DND-41 (cell line): Measurements from ENCODE around the gene PHTF1.

ENCODE experiments used
- ATAC-seq: fragments of 200-7000 bp; cut with Tn5 transposase; 3 replicates; pipeline ENCODE4 v1.9.1; 2021; ENCODE audit warnings: low read depth; ENCODE audit not compliant: insufficient read depth
- DNase-seq: peaks from one replicate; pipeline ENCODE4 v3.0.0-alpha.2; 2020
- H2AFZ ChIP-seq: 2 replicates; pipeline ENCODE4 v1.6.0; 2012; ENCODE audit warnings: low read depth, low read length
- H3K27ac ChIP-seq: 2 replicates; pipeline ENCODE4 v1.5.1; 2012; ENCODE audit warnings: low read length, inconsistent platforms
- H3K27me3 ChIP-seq: fragments of 200-600 bp; sonication (generic); 2 replicates; pipeline ENCODE4 v1.6.0; 2012; ENCODE audit warnings: low read length, mild to moderate bottlenecking, inconsistent platforms; ENCODE audit not compliant: insufficient read depth, poor library complexity
- H3K36me3 ChIP-seq: 2 replicates; pipeline ENCODE4 v1.5.1; 2012; ENCODE audit warnings: low read length, inconsistent platforms; ENCODE audit not compliant: insufficient read depth
- H3K4me1 ChIP-seq: 2 replicates; pipeline ENCODE4 v1.5.1; 2012; ENCODE audit warnings: mild to moderate bottlenecking, low read length; ENCODE audit not compliant: insufficient read depth
- H3K4me2 ChIP-seq: 2 replicates; pipeline ENCODE4 v1.6.0; 2012; ENCODE audit warnings: mild to moderate bottlenecking, moderate library complexity, low read length, inconsistent platforms; ENCODE audit not compliant: insufficient read depth
- H3K4me3 ChIP-seq, 2 experiments: fragments of 200-600 bp in 1 of 2; shearing (Covaris generic) in 1 of 2; 2 replicates each; pipeline ENCODE4 v1.5.1; 2012 to 2016; ENCODE audit warnings: inconsistent platforms in 2 of 2, low read length in 2 of 2, mild to moderate bottlenecking in 2 of 2, low read depth in 1 of 2, moderate library complexity in 1 of 2
- H3K79me2 ChIP-seq: 2 replicates; pipeline ENCODE4 v1.6.0; 2012; ENCODE audit warnings: low read length, inconsistent platforms; ENCODE audit not compliant: insufficient read depth
- H3K9ac ChIP-seq: 2 replicates; pipeline ENCODE4 v1.6.0; 2012; ENCODE audit warnings: low read depth, mild to moderate bottlenecking, inconsistent platforms, low read length, moderate library complexity
- H3K9me3 ChIP-seq: 2 replicates; pipeline ENCODE4 v1.5.1; 2012; ENCODE audit warnings: low read length, moderate library complexity, mild to moderate bottlenecking, inconsistent platforms; ENCODE audit not compliant: insufficient read depth, severe bottlenecking
- H4K20me1 ChIP-seq: 2 replicates; pipeline ENCODE4 v1.6.0; 2012; ENCODE audit warnings: low read length; ENCODE audit not compliant: insufficient read depth
- CTCF ChIP-seq: IDR thresholded peaks from 2 replicates; pipeline ENCODE4 v1.5.1; 2012; ENCODE audit warnings: borderline replicate concordance, low read length, moderate library complexity, mild to moderate bottlenecking; ENCODE audit not compliant: poor library complexity, severe bottlenecking; ENCODE audit errors: extremely low read depth
- EZH2 ChIP-seq: IDR thresholded peaks from 3 replicates; pipeline ENCODE4 v1.6.1; 2012; ENCODE audit warnings: borderline replicate concordance, low read depth, mild to moderate bottlenecking, moderate library complexity, low read length, inconsistent platforms; ENCODE audit not compliant: severe bottlenecking

PHTF1 gene

GRCh38 chr1:113674591-113674990 lies 84.7 kb downstream of the PHTF1 start:
- H2AFZ ChIP-seq = no peak overlapping the region
- H3K9me3 ChIP-seq = no peaks in the 10 kb centered on the region
- H4K20me1 ChIP-seq = no peaks in the 10 kb centered on the region
- no peaks in the 10 kb centered on the region for H3K4me1 ChIP-seq
- no peak for DNase-seq
- no peaks in the 10 kb centered on the region for H3K79me2 ChIP-seq
- no peak overlapping the region for H3K4me3 ChIP-seq
- no peaks in the 10 kb centered on the region for H3K27me3 ChIP-seq
- no peak overlapping the region for H3K9ac ChIP-seq
- no peaks in the 10 kb centered on the region for H3K36me3 ChIP-seq
- no peak for ATAC-seq
- no peak overlapping the region for H3K27ac ChIP-seq
- H3K4me2 ChIP-seq = no peak overlapping the region
- TF ChIP-seq EZH2 (no peak), CTCF (no peak)

- no peak overlapping the region for H2AFZ ChIP-seq
Measured at GRCh38 chr1:113672491-113672890, 86.8 kb downstream of the PHTF1 start.

GRCh38 chr1:113670650-113671049 lies 88.6 kb downstream of the PHTF1 start:
- Histone ChIP-seq H3K79me2 (no peaks in the 10 kb centered on the region), H3K27ac (no peak overlapping the region), H3K4me3 (no peak overlapping the region), H3K27me3 (no peaks in the 10 kb centered on the region), H3K4me1 (no peaks in the 10 kb centered on the region), H3K4me2 (no peak overlapping the region), H3K9me3 (no peaks in the 10 kb centered on the region), H2AFZ (no peak overlapping the region), H4K20me1 (no peaks in the 10 kb centered on the region), H3K36me3 (no peaks in the 10 kb centered on the region), H3K9ac (no peak overlapping the region)
- DNase-seq = no peak
- no peak for TF ChIP-seq EZH2
- no peak for TF ChIP-seq CTCF
- no peak for ATAC-seq

More at GRCh38 chr1:113672491-113672890, 86.8 kb downstream of the PHTF1 start:
- Histone ChIP-seq H3K79me2 (no peaks in the 10 kb centered on the region), H3K36me3 (no peaks in the 10 kb centered on the region), H3K4me2 (no peak overlapping the region), H3K4me3 (no peak overlapping the region), H3K27me3 (no peaks in the 10 kb centered on the region), H3K9ac (no peak overlapping the region), H3K9me3 (no peaks in the 10 kb centered on the region), H3K4me1 (no peaks in the 10 kb centered on the region), H3K27ac (no peak overlapping the region), H4K20me1 (no peaks in the 10 kb centered on the region)
- no peak for TF ChIP-seq EZH2
- no peak for TF ChIP-seq CTCF
- DNase-seq (no peak), ATAC-seq (no peak)

- no peaks in the 10 kb centered on the region for H3K36me3 ChIP-seq
- DNase-seq (no peak), ATAC-seq (no peak)
- no peaks in the 10 kb centered on the region for H3K9me3 ChIP-seq
- no peaks in the 10 kb centered on the region for H3K4me1 ChIP-seq
- no peaks in the 10 kb centered on the region for H3K27me3 ChIP-seq
- no peak overlapping the region for H3K9ac ChIP-seq
- no peaks in the 10 kb centered on the region for H4K20me1 ChIP-seq
- H3K79me2 ChIP-seq = no peaks in the 10 kb centered on the region
- no peak overlapping the region for H2AFZ ChIP-seq
- no peak overlapping the region for H3K4me2 ChIP-seq
- TF ChIP-seq CTCF (peak; percentile 11), EZH2 (no peak)
- H3K4me3 ChIP-seq = no peak overlapping the region
- no peak overlapping the region for H3K27ac ChIP-seq
Measured at GRCh38 chr1:113669988-113670387, 89.3 kb downstream of the PHTF1 start.
